Measurements from ENCODE around the gene TMTC1. TPM values are rescaled to one million over a fixed set of nuclear protein-coding genes. Genes with fewer than 3 reads are reported as not detected.
"Not testable (repeated sequence)": the region's sequence is repeated elsewhere in the genome, so short reads cannot be mapped to it uniquely, and the experiment has no call there.

TMTC1 gene
- total and polyA plus RNA-seq, 9 of the 15 experiments (the other 6 are each of a cell fraction or from before 2014, with no cell fraction given) = under 0.01 to 0.18 (median 0.06) TPM; not detected in 2

DNA sequence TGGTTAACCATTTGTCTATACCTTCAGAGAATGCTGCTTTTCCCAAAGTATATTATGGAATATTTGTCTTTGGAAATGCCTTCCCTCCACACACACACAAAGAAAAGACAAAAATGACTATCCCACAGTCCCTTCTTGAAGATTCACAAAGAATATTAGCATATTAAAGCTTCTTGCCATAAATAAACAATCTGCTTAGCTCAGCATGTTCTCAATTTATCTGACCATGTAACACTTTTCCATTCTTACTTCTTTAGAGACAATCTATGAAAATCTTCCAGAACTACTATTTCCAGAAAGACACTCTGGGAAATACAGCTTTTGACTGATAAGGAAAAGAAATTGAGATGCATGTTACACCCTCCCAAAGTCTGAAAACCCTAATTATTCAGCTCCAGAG lies 227.4 kb downstream of the TMTC1 start:
- Histone ChIP-seq H3K27me3 (ENCODE audit: control insufficient read depth in 2 of 2, insufficient read depth in 2 of 2, low read length in 2 of 2) (peaks cover 0 to 2% of the 10 kb centered on the region in 2 experiments; a peak in 3 of 5 replicates), H3K9me1 (ENCODE audit: control insufficient read depth, insufficient read depth, low read length) (no peaks in the 10 kb centered on the region), H4K20me1 (replicated peaks; ENCODE audit: control insufficient read depth, insufficient read depth, low read length) (no peaks in the 10 kb centered on the region), H2AFZ (ENCODE audit: low read depth, low read length) (no peak overlapping the region), H3K4me3 (no peak overlapping the region), H3K36me3 (ENCODE audit: control insufficient read depth, insufficient read depth, low read length) (no peaks in the 10 kb centered on the region), H3K79me2 (ENCODE audit: control insufficient read depth, insufficient read depth, low read length) (no peaks in the 10 kb centered on the region), H3K9me3 (replicated peaks; ENCODE audit: control insufficient read depth, insufficient read depth, low read depth, low read length) (no peaks in the 10 kb centered on the region), H3K27ac (ENCODE audit: extremely low read depth, low read depth, low read length) (no peak overlapping the region), H3K4me2 (ENCODE audit: insufficient read depth, low read length) (no peak overlapping the region), H3K9ac (ENCODE audit: insufficient read depth in 1 of 2, low read depth in 2 of 2, low read length in 2 of 2) (no peak overlapping the region), H3K4me1 (replicated peaks in 1 of 2; ENCODE audit: control insufficient read depth in 2 of 2, insufficient read depth in 2 of 2, low read length in 2 of 2) (no peaks in the 10 kb centered on the region)
- CTCF ChIA-PET (ENCODE audit: low intra/inter-chr PET ratio) = no interaction called here
- intact Hi-C loops (cut with micrococcal nuclease) (no loop called here), in situ Hi-C loops (cut with MboI) (no loop called here)
- BruUV-seq (replicated peaks) = no TSS peak
- ATAC-seq = no peak
- DNase-seq (ENCODE audit: extremely low read depth in 1 of 4, low spot score in 3 of 4) = no peak
- TF ChIP-seq MAFK (IDR thresholded peaks at IDR 0.05; ENCODE audit: low read length) = peak; percentile 73
- no peak for TF ChIP-seq DMBX1 (CRISPR knock-in tag; IDR thresholded peaks at IDR 0.05; ENCODE audit: borderline replicate concordance)
- peak; percentile 48 for TF ChIP-seq MAFG (tag; conservative IDR thresholded peaks at IDR 0.05)
- no peak for TF ChIP-seq KLF10 (CRISPR knock-in tag; IDR thresholded peaks at IDR 0.05)
- TF ChIP-seq ZNF316 (IDR thresholded peaks at IDR 0.05) = peak; percentile 63
- no peak for TF ChIP-seq FOXK1 (CRISPR knock-in tag; IDR thresholded peaks at IDR 0.05; ENCODE audit: borderline replicate concordance)
- TF ChIP-seq MAFF (IDR thresholded peaks at IDR 0.05; ENCODE audit: low read length) = peak; percentile 59
- TF ChIP-seq PTTG1 (tag; IDR thresholded peaks at IDR 0.05; ENCODE audit: low read depth) = no peak
- TF ChIP-seq ZEB2 (IDR thresholded peaks at IDR 0.05) = no peak
- POLR2A ChIA-PET = no interaction called here
- no peak for FAIRE-seq

DNA sequence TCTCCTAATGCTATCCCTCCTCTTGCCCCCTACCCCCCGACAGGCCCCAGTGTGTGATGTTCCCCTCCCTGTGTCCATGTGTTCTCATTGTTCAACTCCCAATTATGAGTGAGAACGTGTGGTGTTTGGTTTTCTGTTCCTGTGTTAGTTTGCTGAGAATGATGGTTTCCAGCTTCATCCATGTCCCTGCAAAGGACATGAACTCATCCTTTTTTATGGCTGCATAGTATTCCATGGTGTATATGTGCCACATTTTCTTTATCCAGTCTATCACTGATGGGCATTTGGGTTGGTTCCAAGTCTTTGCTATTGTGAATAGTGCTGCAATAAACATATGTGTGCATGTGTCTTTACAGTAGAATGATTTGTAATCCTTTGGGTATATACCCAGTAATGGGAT lies 228.3 kb downstream of the TMTC1 start:
- DNase-seq (ENCODE audit: extremely low read depth in 1 of 4, low spot score in 3 of 4); FAIRE-seq; H4K20me1 ChIP-seq (replicated peaks; ENCODE audit: control insufficient read depth, insufficient read depth, low read length); H3K27me3 ChIP-seq (ENCODE audit: control insufficient read depth in 2 of 2, insufficient read depth in 2 of 2, low read length in 2 of 2); H3K9ac ChIP-seq (ENCODE audit: insufficient read depth in 1 of 2, low read depth in 2 of 2, low read length in 2 of 2); BruUV-seq (replicated peaks); H3K9me3 ChIP-seq (replicated peaks; ENCODE audit: control insufficient read depth, insufficient read depth, low read depth, low read length); H3K4me1 ChIP-seq (replicated peaks in 1 of 2; ENCODE audit: control insufficient read depth in 2 of 2, insufficient read depth in 2 of 2, low read length in 2 of 2); H3K79me2 ChIP-seq (ENCODE audit: control insufficient read depth, insufficient read depth, low read length); in situ Hi-C loops (cut with MboI); H3K4me2 ChIP-seq (ENCODE audit: insufficient read depth, low read length); H2AFZ ChIP-seq (ENCODE audit: low read depth, low read length); H3K27ac ChIP-seq (ENCODE audit: extremely low read depth, low read depth, low read length); H3K9me1 ChIP-seq (ENCODE audit: control insufficient read depth, insufficient read depth, low read length); H3K4me3 ChIP-seq; H3K36me3 ChIP-seq (ENCODE audit: control insufficient read depth, insufficient read depth, low read length); ATAC-seq; CTCF ChIA-PET (ENCODE audit: low intra/inter-chr PET ratio); intact Hi-C loops (cut with micrococcal nuclease); POLR2A ChIA-PET: not testable (repeated sequence)
- 0% methylated on average over 1 of the region's 2 CpGs for WGBS (ENCODE audit: insufficient coverage, low coverage, missing lambda C conversion rate)

Data from K562 (cell line).